Measurements from ENCODE around the gene SLC2A14.
"Not testable (repeated sequence)": the region's sequence is repeated elsewhere in the genome, so short reads cannot be mapped to it uniquely, and the experiment has no call there.

DNA sequence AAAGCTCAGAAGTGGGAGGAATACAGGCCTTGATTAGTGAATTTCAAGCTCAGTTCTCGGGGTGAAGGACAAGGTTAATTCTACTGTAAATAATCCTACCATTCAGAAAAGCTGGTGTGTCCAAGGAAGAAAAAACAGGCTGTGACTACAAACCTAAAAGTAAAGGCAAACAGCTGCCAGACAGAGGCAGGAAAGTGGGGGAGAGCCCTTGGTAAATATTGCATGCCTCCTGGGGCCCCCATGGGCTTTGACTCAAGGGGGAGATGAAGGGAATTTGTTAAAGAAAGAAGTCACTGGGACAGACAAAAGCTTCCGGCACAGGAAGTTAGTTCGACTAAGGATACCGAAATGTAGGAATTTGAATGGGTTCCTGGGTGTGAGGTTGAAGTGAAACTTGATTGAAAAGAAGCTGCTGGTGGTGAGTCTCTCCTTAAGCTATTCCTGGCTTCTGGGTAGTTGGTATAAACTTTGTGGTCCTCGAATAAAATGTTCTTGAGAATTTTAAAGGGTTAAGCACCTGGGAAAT, 32.9 kb upstream of the SLC2A14 start:
- TF ChIP-seq, protein P1, sequence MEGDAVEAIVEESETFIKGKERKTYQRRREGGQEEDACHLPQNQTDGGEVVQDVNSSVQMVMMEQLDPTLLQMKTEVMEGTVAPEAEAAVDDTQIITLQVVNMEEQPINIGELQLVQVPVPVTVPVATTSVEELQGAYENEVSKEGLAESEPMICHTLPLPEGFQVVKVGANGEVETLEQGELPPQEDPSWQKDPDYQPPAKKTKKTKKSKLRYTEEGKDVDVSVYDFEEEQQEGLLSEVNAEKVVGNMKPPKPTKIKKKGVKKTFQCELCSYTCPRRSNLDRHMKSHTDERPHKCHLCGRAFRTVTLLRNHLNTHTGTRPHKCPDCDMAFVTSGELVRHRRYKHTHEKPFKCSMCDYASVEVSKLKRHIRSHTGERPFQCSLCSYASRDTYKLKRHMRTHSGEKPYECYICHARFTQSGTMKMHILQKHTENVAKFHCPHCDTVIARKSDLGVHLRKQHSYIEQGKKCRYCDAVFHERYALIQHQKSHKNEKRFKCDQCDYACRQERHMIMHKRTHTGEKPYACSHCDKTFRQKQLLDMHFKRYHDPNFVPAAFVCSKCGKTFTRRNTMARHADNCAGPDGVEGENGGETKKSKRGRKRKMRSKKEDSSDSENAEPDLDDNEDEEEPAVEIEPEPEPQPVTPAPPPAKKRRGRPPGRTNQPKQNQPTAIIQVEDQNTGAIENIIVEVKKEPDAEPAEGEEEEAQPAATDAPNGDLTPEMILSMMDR (optimal IDR thresholded peaks at IDR 0.05 in 1 of 3, IDR thresholded peaks at IDR 0.05 in 1 of 3, conservative IDR thresholded peaks at IDR 0.05 in 1 of 3; ENCODE audit: extremely low read depth in 1 of 3, insufficient read depth in 2 of 3, low read length in 3 of 3) = not testable (repeated sequence)
- TF ChIP-seq EZH2 (IDR thresholded peaks at IDR 0.05; ENCODE audit: low read length) = not testable (repeated sequence)
